Measurements from ENCODE around the gene NUP88.
"Not testable (repeated sequence)": the region's sequence is repeated elsewhere in the genome, so short reads cannot be mapped to it uniquely, and the experiment has no call there.

NUP88 gene

DNA sequence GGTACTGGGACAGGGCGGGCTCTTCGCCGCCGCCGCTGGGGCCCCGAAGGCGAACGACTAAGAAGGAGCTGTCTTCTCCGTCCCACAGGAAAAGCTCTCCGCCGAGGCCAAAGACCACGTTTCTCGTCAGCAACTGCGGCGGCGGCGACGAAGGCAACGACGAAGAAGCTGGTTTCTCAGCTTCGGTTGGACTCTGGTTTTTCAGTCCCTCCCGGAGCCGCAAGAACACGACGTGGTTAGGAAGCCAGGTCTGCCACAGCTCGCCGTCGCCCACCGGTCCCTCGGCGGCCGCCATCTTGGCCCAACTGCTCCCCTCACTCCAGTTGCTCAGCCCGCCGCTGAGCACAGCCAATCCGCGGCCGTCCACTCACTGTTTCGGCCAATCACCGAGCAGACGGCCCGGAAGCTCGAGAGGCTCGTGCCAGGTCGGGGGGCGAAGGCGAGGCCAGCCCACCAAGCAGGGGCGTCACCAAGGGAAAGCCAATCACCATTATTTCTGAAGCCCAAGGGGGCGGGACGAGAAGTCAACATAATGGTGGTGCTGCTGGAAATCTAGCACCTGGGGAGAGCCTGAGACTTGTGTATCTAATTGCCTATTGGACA lies at the start of gene NUP88:
Gene NUP88, minus strand, starts transcription at position 307 of the 603 bp plus-strand sequence. Its CDS starts 12 bp downstream, at position 295.
- peak; percentile 95 for DNase-seq (ENCODE audit: low read depth)

DNA sequence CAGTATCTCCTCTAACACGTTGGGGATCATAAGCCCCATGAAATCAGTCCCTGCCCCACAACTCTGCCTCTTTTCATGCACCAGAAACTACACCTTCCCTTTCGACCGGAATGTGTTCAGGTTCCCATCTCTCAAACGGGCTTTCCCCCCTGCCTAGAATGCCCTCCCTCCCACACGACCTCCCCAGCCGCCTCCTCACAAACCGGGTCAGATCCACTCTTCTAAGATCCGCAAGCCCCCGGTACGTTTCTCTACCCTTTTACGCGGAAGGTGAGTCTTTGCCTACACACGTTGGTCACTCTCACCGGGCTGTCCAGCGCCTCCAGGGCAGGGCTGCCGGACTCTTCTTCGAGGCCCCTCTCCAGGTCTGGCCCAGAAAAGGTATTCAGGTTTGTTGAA lies 48.6 kb upstream of the NUP88 start:
- no peak for DNase-seq (ENCODE audit: low read depth)

- no peak for DNase-seq (ENCODE audit: low read depth)
These were observed 48.0 kb upstream of the NUP88 start for GRCh38 chr17:5467416-5467815.

- DNase-seq (ENCODE audit: low read depth), result no peak
These were observed 46.8 kb upstream of the NUP88 start for GRCh38 chr17:5466295-5466694.

- no peak for DNase-seq (ENCODE audit: low read depth)
These were observed 45.5 kb upstream of the NUP88 start for GRCh38 chr17:5464717-5465507.

DNA sequence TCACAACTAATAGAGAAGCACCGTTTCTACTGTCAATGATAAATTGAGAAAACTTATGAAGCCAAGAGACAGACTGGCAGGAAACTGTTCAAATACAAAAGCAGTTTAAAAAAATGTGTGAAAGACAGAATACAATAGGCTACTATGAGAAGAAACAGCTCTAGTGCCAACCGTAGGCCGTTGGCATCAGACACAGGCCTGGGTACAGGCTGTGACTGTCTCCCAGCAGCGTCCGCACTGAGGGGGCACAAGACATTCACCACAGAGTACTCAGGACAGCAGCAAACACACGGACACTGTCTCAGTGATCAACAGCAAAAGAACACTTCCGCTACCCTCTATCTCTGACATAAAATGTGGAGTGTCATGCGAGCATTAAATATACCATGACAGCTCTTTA lies 27.3 kb upstream of the NUP88 start:
- no peak for DNase-seq (ENCODE audit: low read depth)

GRCh38 chr17:5444209-5444608 lies 24.7 kb upstream of the NUP88 start:
- no peak for DNase-seq (ENCODE audit: low read depth)

DNA sequence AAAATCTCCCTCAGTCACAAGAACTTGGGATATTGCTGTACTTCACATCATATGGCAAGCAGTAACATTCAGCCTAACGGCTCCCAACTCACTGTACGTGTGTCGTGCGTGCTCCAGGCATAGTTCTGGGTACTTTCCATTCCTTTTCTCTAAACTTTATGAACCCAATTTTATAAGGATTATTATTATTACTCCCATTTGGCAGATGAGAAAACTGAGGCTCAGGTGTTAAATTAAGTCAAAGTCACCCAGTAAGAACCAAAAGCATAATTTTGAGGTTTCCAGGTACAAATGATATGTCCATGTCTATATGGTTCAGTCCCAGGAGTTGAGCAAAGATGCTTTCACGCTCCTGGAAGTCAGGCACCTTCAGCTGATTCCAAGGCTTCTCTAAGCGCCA lies 24.3 kb upstream of the NUP88 start:
- no peak for DNase-seq (ENCODE audit: low read depth)

GRCh38 chr17:5439446-5439764 lies 19.9 kb upstream of the NUP88 start:
- DNase-seq (ENCODE audit: low read depth), result no peak

DNA sequence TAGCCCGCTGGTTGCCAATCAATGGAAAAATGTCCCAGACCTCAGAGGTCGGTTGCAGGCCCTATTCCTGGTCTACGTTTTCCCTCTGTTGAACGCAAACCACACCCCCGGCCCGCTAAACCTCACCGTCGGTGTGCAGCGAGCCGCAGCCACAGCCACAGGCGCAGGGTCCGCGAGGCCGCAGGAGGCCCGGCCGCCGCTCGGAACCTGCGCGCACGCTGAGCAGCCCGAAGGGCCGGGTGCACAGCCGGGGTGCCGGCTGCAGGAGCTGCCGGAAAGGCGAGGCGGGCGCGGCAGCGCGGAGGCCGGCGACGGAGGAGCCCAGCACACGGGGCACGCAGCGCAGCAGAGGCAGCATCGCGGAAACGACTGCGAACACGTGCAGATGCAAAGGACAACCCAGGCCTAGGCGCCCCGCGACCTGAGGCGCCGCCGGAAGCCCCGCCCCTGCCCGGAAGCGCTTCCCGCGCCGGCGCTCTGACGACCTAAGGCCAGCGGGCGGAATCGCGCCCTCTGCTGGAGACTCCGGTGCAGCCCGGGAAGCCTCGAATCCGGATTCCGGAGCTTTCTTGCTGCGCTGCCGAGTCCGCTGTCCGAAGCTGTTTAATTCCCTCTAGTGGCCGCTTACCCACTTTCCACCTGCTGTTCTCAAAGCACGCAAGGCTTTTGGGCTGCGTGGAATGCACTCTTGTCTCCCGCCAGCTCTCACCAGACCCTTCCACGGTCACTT lies 19.4 kb upstream of the NUP88 start, which contains the start of gene C1QBP:
Gene C1QBP, minus strand, starts transcription at position 440 of the 730 bp plus-strand sequence. Its CDS starts 82 bp downstream, at position 358.
- DNase-seq (ENCODE audit: low read depth), result peak; percentile 85

DNA sequence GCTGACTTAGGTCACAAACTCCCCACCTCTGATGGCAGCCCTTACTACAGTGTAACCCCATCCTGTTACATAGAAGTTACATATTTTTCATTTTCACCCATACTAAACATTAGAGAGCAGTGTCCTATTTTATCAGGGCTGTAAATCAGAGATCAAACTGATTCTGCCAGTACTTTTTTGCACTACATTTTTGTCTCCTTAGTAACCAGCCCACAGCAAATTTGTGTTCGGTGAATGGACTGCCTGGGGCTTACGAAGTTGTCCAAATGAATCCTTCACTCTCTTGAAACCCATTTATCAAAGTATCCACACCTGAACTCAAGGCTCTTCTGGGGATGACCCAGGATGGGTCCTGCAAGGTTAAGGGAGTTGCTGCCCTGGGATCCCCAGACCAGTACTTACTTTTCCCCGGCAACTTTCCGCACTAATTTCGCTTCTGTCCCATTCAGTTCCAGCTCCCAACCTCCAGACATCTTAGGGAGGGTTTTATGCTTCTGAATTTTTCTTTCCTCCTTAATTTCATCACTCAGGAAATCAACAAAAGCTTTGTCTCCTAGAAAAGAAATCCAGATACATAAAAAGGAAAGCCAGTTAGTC lies 18.4 kb upstream of the NUP88 start:
- DNase-seq (ENCODE audit: low read depth), result peak; percentile 60

DNA sequence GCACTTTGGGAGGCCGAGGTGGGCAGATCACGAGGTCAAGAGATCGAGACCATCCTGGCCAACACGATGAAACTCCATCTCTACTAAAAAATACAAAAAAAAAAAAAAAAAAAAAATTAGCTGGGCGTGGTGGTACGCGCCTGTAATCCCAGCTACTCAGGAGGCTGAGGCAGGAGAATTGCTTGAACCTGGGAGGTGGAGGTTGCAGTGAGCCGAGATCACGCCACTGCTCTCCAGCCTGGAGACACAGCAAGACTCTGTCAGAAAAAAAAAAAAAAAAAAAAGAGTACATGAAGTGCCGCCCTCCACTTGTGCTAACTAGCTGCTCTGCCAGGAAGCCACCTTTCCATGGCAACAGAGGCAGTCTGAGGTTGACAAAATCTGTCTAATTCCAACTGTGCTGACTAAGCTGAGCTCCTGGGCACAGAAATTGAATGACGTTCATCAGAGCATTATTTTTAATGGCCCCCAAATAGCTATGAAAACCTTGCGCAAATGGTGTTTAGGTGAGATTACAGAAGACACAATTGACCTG lies 16.4 kb upstream of the NUP88 start:
- peak; percentile 32 for DNase-seq (ENCODE audit: low read depth)

- DNase-seq (ENCODE audit: low read depth), result no peak
These were observed 15.5 kb upstream of the NUP88 start for GRCh38 chr17:5434984-5435383.

DNA sequence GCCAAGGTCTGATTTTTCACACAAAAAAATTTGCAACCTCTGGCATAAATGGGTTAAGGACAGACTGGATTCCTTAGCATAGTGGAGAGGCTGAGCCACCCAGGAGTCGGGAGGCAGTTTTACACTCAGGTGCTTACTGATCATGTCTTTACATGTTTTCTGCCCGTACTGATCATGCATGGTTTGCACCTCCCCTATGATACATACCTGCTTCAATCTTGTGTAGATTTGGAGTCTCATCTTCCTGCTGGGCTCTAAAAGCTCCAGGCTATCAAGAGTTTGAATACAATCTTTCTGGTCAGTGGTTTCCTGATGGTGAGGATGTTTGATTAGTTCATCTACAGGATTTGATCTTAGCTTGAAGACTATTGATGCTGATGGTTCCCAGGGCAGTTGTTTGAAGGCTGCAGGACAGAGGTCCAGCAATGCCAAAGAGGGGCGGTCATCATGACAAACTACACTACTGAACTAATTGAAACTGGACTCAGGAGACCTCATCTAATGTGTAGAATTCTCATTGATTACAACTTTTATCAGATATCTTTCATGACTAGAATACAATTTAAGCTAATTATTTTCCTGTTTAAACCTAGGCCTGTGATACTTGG lies 12.6 kb upstream of the NUP88 start:
- DNase-seq (ENCODE audit: low read depth), result no peak

- not testable (repeated sequence) for DNase-seq (ENCODE audit: low read depth)
These were observed 11.8 kb upstream of the NUP88 start for GRCh38 chr17:5431234-5431633.

- DNase-seq (ENCODE audit: low read depth), result no peak
These were observed 11.0 kb upstream of the NUP88 start for GRCh38 chr17:5430413-5430999.

DNA sequence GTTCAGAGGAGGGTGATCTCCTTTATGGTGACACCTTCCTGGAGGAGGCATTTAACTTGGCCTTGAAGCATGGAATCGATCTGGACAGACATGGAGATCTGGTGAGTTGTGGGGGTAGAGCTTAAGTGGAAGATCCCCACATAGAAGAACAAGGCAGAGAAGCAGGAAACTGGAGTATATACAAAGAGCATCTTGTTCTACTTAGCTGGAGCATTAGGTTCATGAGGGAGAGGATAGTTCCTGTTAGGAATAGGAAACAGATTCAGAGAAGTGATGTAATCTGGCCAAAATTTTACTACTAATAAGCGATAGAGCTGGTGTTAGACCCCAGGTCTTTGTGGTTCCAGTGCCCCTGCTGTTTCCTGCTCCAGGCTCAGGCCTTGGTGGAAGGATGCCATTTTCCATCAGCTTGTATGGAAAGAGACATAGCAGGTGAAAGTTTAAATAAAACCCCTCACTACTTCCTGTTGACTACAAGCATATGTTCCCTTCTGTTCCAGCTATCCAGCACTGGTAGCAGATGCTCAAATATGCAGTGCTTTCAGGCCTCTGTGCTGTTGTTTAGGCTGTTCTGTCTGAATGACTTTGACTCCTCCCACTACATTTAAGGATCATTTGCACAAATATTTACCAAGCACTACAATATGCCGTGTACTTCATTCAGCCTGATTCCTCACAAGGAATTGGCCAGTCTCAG lies 9.9 kb upstream of the NUP88 start:
- DNase-seq (ENCODE audit: low read depth), result no peak

- DNase-seq (ENCODE audit: low read depth), result no peak
These were observed 6.4 kb upstream of the NUP88 start for GRCh38 chr17:5425826-5426225.

- no peak for DNase-seq (ENCODE audit: low read depth)
These were observed 5.4 kb upstream of the NUP88 start for GRCh38 chr17:5424909-5425308.

GRCh38 chr17:5422505-5422904 lies 3.0 kb upstream of the NUP88 start:
- DNase-seq (ENCODE audit: low read depth), result peak; percentile 74
